K562 (cell line): ENCODE measurements around the gene ASCL2. TPM values are rescaled to one million over a fixed set of nuclear protein-coding genes. Genes with fewer than 3 reads are reported as not detected.
A peak's percentile ranks its signal among the peaks of the same experiment; 100 is the strongest.

Experiments used
- ATF1 ChIP-seq, 2 experiments: fragments of 450-650 bp in 1 of 2; IDR thresholded peaks; 2 replicates each; pipeline ENCODE4 v1.6.1; 2016; ENCODE audit warnings: missing compliant biosample characterization in 1 of 2, missing genetic modification characterization in 1 of 2
- ERF ChIP-seq: fragments of 450-650 bp; formaldehyde crosslinking; IDR thresholded peaks from 2 replicates; pipeline ENCODE4 v1.4.0; 2020; ENCODE audit warnings: mild to moderate bottlenecking, mixed read lengths
- EZH2 ChIP-seq: IDR thresholded peaks from 2 replicates; pipeline ENCODE4 v1.6.1; 2012; ENCODE audit warnings: low read depth, mild to moderate bottlenecking, inconsistent platforms, low read length, borderline replicate concordance
- GATAD2A ChIP-seq: fragments of 450-650 bp; IDR thresholded peaks from 2 replicates; pipeline ENCODE4 v1.6.1; 2017
- HBP1 ChIP-seq: fragments of 450-650 bp; formaldehyde crosslinking; IDR thresholded peaks from 2 replicates; pipeline ENCODE4 v1.4.0; 2022; ENCODE audit warnings: missing genetic modification characterization
- PML ChIP-seq: IDR thresholded peaks from 2 replicates; pipeline ENCODE4 v1.6.1; 2012; ENCODE audit warnings: low read length, inconsistent platforms
- RHOXF2B ChIP-seq: fragments of 250-450 bp; sonication (Bioruptor Pico); conservative IDR thresholded peaks from 2 replicates; pipeline ENCODE4 v1.5.1; 2021
- SMAD1 ChIP-seq: fragments of 150-350 bp; IDR thresholded peaks from 2 replicates; pipeline ENCODE4 v1.6.1; 2014; ENCODE audit warnings: low read length, low read depth; ENCODE audit not compliant: partially characterized antibody
- SMAD3 ChIP-seq: fragments of 450-650 bp; formaldehyde crosslinking; conservative IDR thresholded peaks from 2 replicates; pipeline ENCODE4 v1.4.0; 2020; ENCODE audit warnings: mild to moderate bottlenecking
- SMARCB1 ChIP-seq: IDR thresholded peaks from 2 replicates; pipeline ENCODE4 v1.6.1; 2011; ENCODE audit warnings: improper control_type of control experiment, low read depth; ENCODE audit not compliant: insufficient read length
- YBX1 ChIP-seq: fragments of 450-650 bp; IDR thresholded peaks from 2 replicates; pipeline ENCODE4 v1.7.1; 2016; ENCODE audit warnings: mild to moderate bottlenecking
- ZFP1 ChIP-seq: fragments of 450-650 bp; formaldehyde crosslinking; IDR thresholded peaks from 2 replicates; pipeline ENCODE4 v1.4.0; 2020; ENCODE audit warnings: mild to moderate bottlenecking, mixed read lengths
- ZNF324 ChIP-seq: fragments of 250-450 bp; sonication (Bioruptor Pico); IDR thresholded peaks from 2 replicates; pipeline ENCODE4 v1.4.0; 2020; ENCODE audit warnings: mild to moderate bottlenecking
- ZNF436 ChIP-seq: fragments of 250-450, 450-650 bp; sonication (Bioruptor Pico); formaldehyde crosslinking; IDR thresholded peaks from 2 replicates; pipeline ENCODE4 v1.7.0; 2020; ENCODE audit warnings: mild to moderate bottlenecking
- ZNF707 ChIP-seq: fragments of 250-450 bp; sonication (Bioruptor Pico); conservative IDR thresholded peaks from 2 replicates; pipeline ENCODE4 v1.8.0; 2022; ENCODE audit warnings: inconsistent platforms, mild to moderate bottlenecking, moderate library complexity
- polyA plus RNA-seq, 8 experiments: library from polyadenylated mRNA; depleted of rRNA in 4 of 8; stranded (reverse) in 5 of 8; unstranded in 3 of 8; fragments of >200 nt; fragmentation: Nextera tagmentation in 2 of 8; fragmentation: Illumina TruSeq in 1 of 8; extraction: Ambion mirVana in 2 of 8; extraction: Trizol in 1 of 8; gene quantifications; 2 replicates each; pipeline versions ENCODE4 v1.2.1 to v1.2.3, GENCODE V29; 2011 to 2014; ENCODE audit warnings: inconsistent platforms in 1 of 8, missing spikeins in 1 of 8
- total RNA-seq, 7 experiments: library from RNA; depleted of rRNA in 6 of 7; stranded (reverse); fragments of >200 nt in 6 of 7; fragmentation: Illumina TruSeq in 2 of 7; extraction: Trizol in 2 of 7; gene quantifications; 2 replicates each; pipeline versions ENCODE4 v1.2.1 to v1.2.3, GENCODE V29; 2011 to 2021; ENCODE audit warnings: low replicate concordance in 1 of 7
- TF ChIP-seq, protein P1 (sequence below): fragments of 450-650 bp; formaldehyde crosslinking; IDR thresholded peaks from 2 replicates; pipeline ENCODE4 v1.4.0; 2022; ENCODE audit warnings: mild to moderate bottlenecking, moderate library complexity
- TF ChIP-seq, protein P2 (sequence below): fragments of 250-450 bp; sonication (Bioruptor Pico); IDR thresholded peaks from 2 replicates; pipeline ENCODE4 v1.4.0; 2020; ENCODE audit warnings: mild to moderate bottlenecking, moderate library complexity, borderline replicate concordance
- TF ChIP-seq, protein P3 (sequence below), 2 experiments: fragments of 250-450 bp in 1 of 2; fragments of 450-650 bp in 1 of 2; sonication (Bioruptor Pico) in 1 of 2; IDR thresholded peaks; 2 replicates each; pipeline versions ENCODE4 v1.6.1 to v1.8.0; 2016 to 2021; ENCODE audit warnings: mild to moderate bottlenecking in 2 of 2, moderate library complexity in 2 of 2, missing compliant biosample characterization in 1 of 2, missing genetic modification characterization in 1 of 2
- TF ChIP-seq, protein P4 (sequence below): fragments of 250-450 bp; sonication (Bioruptor Pico); IDR thresholded peaks from 2 replicates; pipeline ENCODE4 v1.9.0; 2021; ENCODE audit warnings: mild to moderate bottlenecking
- TF ChIP-seq, protein P5 (sequence below): fragments of 450-650 bp; IDR thresholded peaks from 2 replicates; pipeline ENCODE4 v1.6.1; 2016; ENCODE audit warnings: low read depth, mild to moderate bottlenecking, moderate library complexity

Gene ASCL2
- total and polyA plus RNA-seq, 9 of the 15 experiments (the other 6 are each of a cell fraction or from before 2014, with no cell fraction given), result 0.11 to 1.4 (median 0.36) TPM; not detected in 2

DNA sequence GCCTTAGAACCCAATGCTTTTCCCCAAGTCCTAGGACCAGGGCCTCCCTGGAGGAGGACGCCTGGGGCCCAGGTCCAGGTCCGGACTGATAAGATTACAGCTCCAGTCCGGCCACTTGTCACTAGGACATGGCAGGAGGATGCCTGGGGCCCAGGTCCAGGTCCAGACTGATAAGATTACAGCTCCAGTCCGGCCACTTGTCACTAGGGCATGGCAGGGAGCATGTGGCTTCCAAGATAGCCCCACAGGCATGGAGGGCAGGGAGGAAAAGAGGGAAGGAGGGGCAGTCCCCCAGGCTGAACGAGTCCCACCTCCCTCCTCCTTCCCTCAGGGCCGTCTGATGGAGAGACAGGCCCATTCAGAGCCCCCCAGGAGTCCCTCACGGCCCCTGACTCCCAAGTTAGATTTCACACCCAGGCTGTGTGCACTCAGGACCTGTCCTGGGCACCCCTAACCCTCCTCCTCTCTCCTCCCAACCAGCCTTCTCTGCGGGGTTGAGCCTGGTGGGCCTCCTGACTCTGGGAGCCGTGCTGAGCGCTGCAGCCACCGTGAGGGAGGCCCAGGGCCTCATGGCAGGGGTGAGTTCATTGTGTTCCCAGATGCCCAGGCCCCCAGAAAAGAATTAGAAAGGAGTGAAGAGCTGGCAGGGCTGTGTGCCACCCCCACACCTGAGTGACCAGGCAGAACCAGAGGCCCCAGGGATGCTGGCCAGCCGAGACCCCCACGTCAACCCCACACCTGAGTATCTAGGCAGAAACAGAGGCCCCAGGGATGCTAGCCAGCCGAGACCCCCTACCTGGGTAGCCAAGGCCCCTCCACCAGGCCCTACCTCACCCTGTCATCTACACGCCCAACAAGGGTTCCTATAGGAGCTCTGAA is 33.5 kb upstream of the ASCL2 start (continued):
- TF ChIP-seq SMAD1 (peak; percentile 69), RHOXF2B (no peak), ZFP1 (CRISPR knock-in tag) (no peak), ATF1 (CRISPR knock-in tag; IDR thresholded peaks at IDR 0.05) (no peak), ATF1 (tag; IDR thresholded peaks at IDR 0.05) (peak; percentile 73), YBX1 (no peak), GATAD2A (0 out of 2 replicates have a peak, but pooled peaks have one; percentile 46), HBP1 (CRISPR knock-in tag) (peak; percentile 53; the same call in 1 of the 2 replicates), ERF (CRISPR knock-in tag) (0 out of 2 replicates have a peak, but pooled peaks have one; percentile 62), EZH2 (no peak), SMARCB1 (no peak), ZNF436 (CRISPR knock-in tag) (peak; percentile 50; the same call in 1 of the 2 replicates), SMAD3 (CRISPR knock-in tag) (peak; percentile 92), PML (peak; percentile 92), ZNF324 (CRISPR knock-in tag) (0 out of 2 replicates have a peak, but pooled peaks have one; percentile 10), ZNF707 (0 out of 2 replicates have a peak, but pooled peaks have one; percentile 28)
- TF ChIP-seq, protein P1, sequence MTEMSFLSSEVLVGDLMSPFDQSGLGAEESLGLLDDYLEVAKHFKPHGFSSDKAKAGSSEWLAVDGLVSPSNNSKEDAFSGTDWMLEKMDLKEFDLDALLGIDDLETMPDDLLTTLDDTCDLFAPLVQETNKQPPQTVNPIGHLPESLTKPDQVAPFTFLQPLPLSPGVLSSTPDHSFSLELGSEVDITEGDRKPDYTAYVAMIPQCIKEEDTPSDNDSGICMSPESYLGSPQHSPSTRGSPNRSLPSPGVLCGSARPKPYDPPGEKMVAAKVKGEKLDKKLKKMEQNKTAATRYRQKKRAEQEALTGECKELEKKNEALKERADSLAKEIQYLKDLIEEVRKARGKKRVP, result peak; percentile 59
- TF ChIP-seq, protein P2, sequence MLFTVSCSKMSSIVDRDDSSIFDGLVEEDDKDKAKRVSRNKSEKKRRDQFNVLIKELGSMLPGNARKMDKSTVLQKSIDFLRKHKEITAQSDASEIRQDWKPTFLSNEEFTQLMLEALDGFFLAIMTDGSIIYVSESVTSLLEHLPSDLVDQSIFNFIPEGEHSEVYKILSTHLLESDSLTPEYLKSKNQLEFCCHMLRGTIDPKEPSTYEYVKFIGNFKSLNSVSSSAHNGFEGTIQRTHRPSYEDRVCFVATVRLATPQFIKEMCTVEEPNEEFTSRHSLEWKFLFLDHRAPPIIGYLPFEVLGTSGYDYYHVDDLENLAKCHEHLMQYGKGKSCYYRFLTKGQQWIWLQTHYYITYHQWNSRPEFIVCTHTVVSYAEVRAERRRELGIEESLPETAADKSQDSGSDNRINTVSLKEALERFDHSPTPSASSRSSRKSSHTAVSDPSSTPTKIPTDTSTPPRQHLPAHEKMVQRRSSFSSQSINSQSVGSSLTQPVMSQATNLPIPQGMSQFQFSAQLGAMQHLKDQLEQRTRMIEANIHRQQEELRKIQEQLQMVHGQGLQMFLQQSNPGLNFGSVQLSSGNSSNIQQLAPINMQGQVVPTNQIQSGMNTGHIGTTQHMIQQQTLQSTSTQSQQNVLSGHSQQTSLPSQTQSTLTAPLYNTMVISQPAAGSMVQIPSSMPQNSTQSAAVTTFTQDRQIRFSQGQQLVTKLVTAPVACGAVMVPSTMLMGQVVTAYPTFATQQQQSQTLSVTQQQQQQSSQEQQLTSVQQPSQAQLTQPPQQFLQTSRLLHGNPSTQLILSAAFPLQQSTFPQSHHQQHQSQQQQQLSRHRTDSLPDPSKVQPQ (CRISPR knock-in tag), result peak; percentile 72; the same call in 1 of the 2 replicates
- TF ChIP-seq, protein P3, sequence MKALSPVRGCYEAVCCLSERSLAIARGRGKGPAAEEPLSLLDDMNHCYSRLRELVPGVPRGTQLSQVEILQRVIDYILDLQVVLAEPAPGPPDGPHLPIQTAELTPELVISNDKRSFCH (CRISPR knock-in tag; IDR thresholded peaks at IDR 0.05), result no peak
- TF ChIP-seq, protein P3 (tag; IDR thresholded peaks at IDR 0.05), result no peak
- TF ChIP-seq, protein P4, sequence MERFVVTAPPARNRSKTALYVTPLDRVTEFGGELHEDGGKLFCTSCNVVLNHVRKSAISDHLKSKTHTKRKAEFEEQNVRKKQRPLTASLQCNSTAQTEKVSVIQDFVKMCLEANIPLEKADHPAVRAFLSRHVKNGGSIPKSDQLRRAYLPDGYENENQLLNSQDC (CRISPR knock-in tag), result no peak
- TF ChIP-seq, protein P5, sequence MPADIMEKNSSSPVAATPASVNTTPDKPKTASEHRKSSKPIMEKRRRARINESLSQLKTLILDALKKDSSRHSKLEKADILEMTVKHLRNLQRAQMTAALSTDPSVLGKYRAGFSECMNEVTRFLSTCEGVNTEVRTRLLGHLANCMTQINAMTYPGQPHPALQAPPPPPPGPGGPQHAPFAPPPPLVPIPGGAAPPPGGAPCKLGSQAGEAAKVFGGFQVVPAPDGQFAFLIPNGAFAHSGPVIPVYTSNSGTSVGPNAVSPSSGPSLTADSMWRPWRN, result peak; percentile 80
